K562 (cell line): ENCODE measurements around the gene HMGN3. TPM values are rescaled to one million over a fixed set of nuclear protein-coding genes. Genes with fewer than 3 reads are reported as not detected.

ENCODE experiments used
- ATAC-seq: fragments of 200-7000 bp; cut with Tn5 transposase; 3 replicates; pipeline ENCODE4 v1.9.1; 2020; ENCODE audit warnings: moderate library complexity
- BruUV-seq: library from RNA; stranded (reverse); fragments of 400-500 nt; replicated peaks from 2 replicates; lab custom pipeline; 2021; lab: Mats Ljungman, UMichigan
- CTCF ChIA-PET: fragments of 300-600 bp; formaldehyde crosslinking; extraction: SDS; loops from one replicate; lab custom pipeline; 2021; ENCODE audit warnings: low intra/inter-chr PET ratio; lab: Yijun Ruan, JAX
- POLR2A ChIA-PET: fragments of 300-600, 350-650 bp; sonication (Branson Sonifier 250); formaldehyde crosslinking; extraction: SDS; loops from one replicate; lab custom pipeline; 2021; ENCODE audit warnings: antibody characterized with exemption, inconsistent platforms; lab: Yijun Ruan, JAX
- DNase-seq, 4 experiments: peaks; one replicate each; pipeline versions ENCODE4 v3.0.0 to v3.0.0-alpha.2; 2011 to 2018; ENCODE audit warnings: low spot score in 3 of 4, mixed read lengths in 3 of 4; ENCODE audit errors: extremely low read depth in 1 of 4
- FAIRE-seq: peaks from 2 replicates; lab custom pipeline; 2011; peaks lifted over from hg19 to GRCh38; lab: Jason Lieb, UNC
- H2AFZ ChIP-seq: 2 replicates; pipeline ENCODE4 v1.6.0; 2011; ENCODE audit warnings: low read depth, low read length, control low read depth, inconsistent platforms
- H3K27ac ChIP-seq: fragments of 200-600 bp; 3 replicates; pipeline ENCODE4 v1.8.0; 2011; ENCODE audit warnings: low read depth, mild to moderate bottlenecking, control low read depth, inconsistent platforms, low read length, moderate library complexity, mixed read lengths; ENCODE audit errors: extremely low read depth
- H3K27me3 ChIP-seq, 2 experiments: fragments of 300-600 bp in 1 of 2; 2 replicates in 1 of 2; 3 replicates in 1 of 2; pipeline versions ENCODE4 v1.6.0 to v1.8.0; 2011; ENCODE audit warnings: inconsistent platforms in 2 of 2, low read length in 2 of 2, mild to moderate bottlenecking in 1 of 2, mixed read lengths in 1 of 2, moderate library complexity in 1 of 2; ENCODE audit not compliant: control insufficient read depth in 2 of 2, insufficient read depth in 2 of 2
- H3K36me3 ChIP-seq: fragments of 300-600 bp; 3 replicates; pipeline ENCODE4 v1.8.0; 2011; ENCODE audit warnings: mild to moderate bottlenecking, low read length, inconsistent platforms; ENCODE audit not compliant: control insufficient read depth, insufficient read depth
- H3K4me1 ChIP-seq, 2 experiments: fragments of 200-600 bp in 1 of 2; replicated peaks in 1 of 2; 2 replicates in 1 of 2; 3 replicates in 1 of 2; pipeline versions ENCODE4 v1.5.1 to v1.8.0; 2011; ENCODE audit warnings: inconsistent platforms in 2 of 2, low read length in 2 of 2, mild to moderate bottlenecking in 1 of 2, mixed read lengths in 1 of 2, moderate library complexity in 1 of 2; ENCODE audit not compliant: control insufficient read depth in 2 of 2, insufficient read depth in 2 of 2
- H3K4me2 ChIP-seq: 2 replicates; pipeline ENCODE4 v1.6.1; 2011; ENCODE audit warnings: low read length, control low read depth, inconsistent platforms, mixed read lengths; ENCODE audit not compliant: insufficient read depth
- H3K4me3 ChIP-seq: fragments of 200-600 bp; sonication (generic), shearing (Covaris generic); 2 replicates; pipeline ENCODE4 v1.5.1; 2016; ENCODE audit warnings: control low read depth, inconsistent platforms
- H3K79me2 ChIP-seq: fragments of 200-600 bp; 3 replicates; pipeline ENCODE4 v1.8.0; 2011; ENCODE audit warnings: low read length, inconsistent platforms; ENCODE audit not compliant: control insufficient read depth, insufficient read depth
- H3K9ac ChIP-seq, 2 experiments: 2 replicates each; pipeline versions ENCODE4 v1.6.0 to v1.6.1; 2011; ENCODE audit warnings: low read depth in 2 of 2, low read length in 2 of 2, control low read depth in 1 of 2, inconsistent platforms in 1 of 2, mild to moderate bottlenecking in 1 of 2, mixed read lengths in 1 of 2; ENCODE audit not compliant: insufficient read depth in 1 of 2
- H3K9me1 ChIP-seq: one replicate; pipeline ENCODE4 v1.6.0; 2011; ENCODE audit warnings: inconsistent platforms, mild to moderate bottlenecking, low read length, moderate library complexity; ENCODE audit not compliant: control insufficient read depth, insufficient read depth
- H3K9me3 ChIP-seq: replicated peaks from 2 replicates; pipeline ENCODE4 v1.5.1; 2011; ENCODE audit warnings: low read depth, low read length, inconsistent platforms; ENCODE audit not compliant: control insufficient read depth, insufficient read depth
- H4K20me1 ChIP-seq: replicated peaks from 2 replicates; pipeline ENCODE4 v1.6.1; 2011; ENCODE audit warnings: low read length, inconsistent platforms, mixed read lengths; ENCODE audit not compliant: control insufficient read depth, insufficient read depth
- BRD9 ChIP-seq: fragments of 450-650 bp; IDR thresholded peaks from 2 replicates; pipeline ENCODE4 v1.6.1; 2018; ENCODE audit warnings: low read depth; ENCODE audit not compliant: partially characterized antibody
- GABPB2 ChIP-seq: fragments of 250-450 bp; sonication (Bioruptor Pico); conservative IDR thresholded peaks from 2 replicates; pipeline ENCODE4 v1.5.1; 2021; ENCODE audit warnings: mild to moderate bottlenecking
- TCFL5 ChIP-seq: fragments of 250-450 bp; sonication (Bioruptor Pico); conservative IDR thresholded peaks from 2 replicates; pipeline ENCODE4 v1.6.1; 2021; ENCODE audit warnings: mild to moderate bottlenecking, moderate library complexity, matching md5 sums
- in situ Hi-C: fragments of 300-500 bp; cut with MboI; formaldehyde crosslinking; loops from 4 replicates; pipeline ENCODE4 v1.15.0; 2018; ENCODE audit warnings: inconsistent platforms, mixed read lengths
- intact Hi-C: fragments of 100-400 bp; cut with micrococcal nuclease; formaldehyde crosslinking; loops from 2 replicates; pipeline ENCODE4 v1.14.2; 2022
- polyA plus RNA-seq, 8 experiments: library from polyadenylated mRNA; depleted of rRNA in 4 of 8; stranded (reverse) in 5 of 8; unstranded in 3 of 8; fragments of >200 nt; fragmentation: Nextera tagmentation in 2 of 8; fragmentation: Illumina TruSeq in 1 of 8; extraction: Ambion mirVana in 2 of 8; extraction: Trizol in 1 of 8; gene quantifications; 2 replicates each; pipeline versions ENCODE4 v1.2.1 to v1.2.3, GENCODE V29; 2011 to 2014; ENCODE audit warnings: inconsistent platforms in 1 of 8, missing spikeins in 1 of 8
- total RNA-seq, 7 experiments: library from RNA; depleted of rRNA in 6 of 7; stranded (reverse); fragments of >200 nt in 6 of 7; fragmentation: Illumina TruSeq in 2 of 7; extraction: Trizol in 2 of 7; gene quantifications; 2 replicates each; pipeline versions ENCODE4 v1.2.1 to v1.2.3, GENCODE V29; 2011 to 2021; ENCODE audit warnings: low replicate concordance in 1 of 7
- TF ChIP-seq, protein P1 (sequence below): fragments of 200-800 bp; sonication (Bioruptor generic); IDR thresholded peaks from 2 replicates; pipeline ENCODE4 v1.6.1; 2016; ENCODE audit warnings: missing genetic modification characterization, missing compliant biosample characterization
- TF ChIP-seq, protein P2 (sequence below): fragments of 250-450 bp; sonication (Bioruptor Pico); IDR thresholded peaks from 2 replicates; pipeline ENCODE4 v1.5.0; 2021

HMGN3 gene
- total and polyA plus RNA-seq, 9 of the 15 experiments (the other 6 are each of a cell fraction or from before 2014, with no cell fraction given), result 42.1 to 154 (median 88.1) TPM

DNA sequence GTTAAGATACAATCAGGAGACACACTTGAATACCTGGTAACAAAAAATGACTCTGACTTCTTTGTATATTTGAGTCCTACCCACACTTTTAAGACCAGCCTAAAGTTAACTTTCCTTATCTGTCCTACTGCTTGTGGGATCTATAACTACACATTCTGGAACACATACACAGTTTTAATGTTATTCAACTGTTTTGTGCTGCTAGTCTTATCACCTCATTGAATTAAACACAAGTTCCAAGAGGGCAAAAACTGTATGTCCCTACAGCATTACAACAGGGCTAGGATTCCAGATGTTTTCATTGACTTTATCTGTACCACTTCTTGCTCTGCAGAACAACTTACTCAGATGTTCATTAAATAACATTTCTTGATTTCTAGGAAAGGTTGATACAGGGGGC, 2.8 kb downstream of the HMGN3 start:
- Histone ChIP-seq H3K4me1 (peaks cover 4 to 5% of the 10 kb centered on the region in 2 experiments; a peak in 2 of 5 replicates), H3K9ac (no peak overlapping the region), H3K9me3 (0 out of 2 replicates have a peak, but pooled peaks cover 1% of the 10 kb centered on the region), H3K27ac (peak overlapping the region; percentile 14; the same call in 1 of the 3 replicates), H4K20me1 (no peaks in the 10 kb centered on the region), H2AFZ (no peak overlapping the region), H3K79me2 (peaks cover 41% of the 10 kb centered on the region), H3K4me3 (no peak overlapping the region), H3K9me1 (no peaks in the 10 kb centered on the region), H3K4me2 (peak overlapping the region; percentile 3; the same call in 1 of the 2 replicates), H3K27me3 (no peaks in the 10 kb centered on the region), H3K36me3 (no peaks in the 10 kb centered on the region)
- BruUV-seq, result no TSS peak
- intact Hi-C loops (loop anchor here (5.0 kb wide), 1 partner anchor 154 kb away; the partner anchor contains the start of gene PHIP), in situ Hi-C loops (no loop called here)
- POLR2A ChIA-PET, result no interaction called here
- CTCF ChIA-PET, result no interaction called here
- no peak for DNase-seq
- TF ChIP-seq TCFL5 (CRISPR knock-in tag) (no peak), BRD9 (no peak), GABPB2 (no peak)
- TF ChIP-seq, protein P1, sequence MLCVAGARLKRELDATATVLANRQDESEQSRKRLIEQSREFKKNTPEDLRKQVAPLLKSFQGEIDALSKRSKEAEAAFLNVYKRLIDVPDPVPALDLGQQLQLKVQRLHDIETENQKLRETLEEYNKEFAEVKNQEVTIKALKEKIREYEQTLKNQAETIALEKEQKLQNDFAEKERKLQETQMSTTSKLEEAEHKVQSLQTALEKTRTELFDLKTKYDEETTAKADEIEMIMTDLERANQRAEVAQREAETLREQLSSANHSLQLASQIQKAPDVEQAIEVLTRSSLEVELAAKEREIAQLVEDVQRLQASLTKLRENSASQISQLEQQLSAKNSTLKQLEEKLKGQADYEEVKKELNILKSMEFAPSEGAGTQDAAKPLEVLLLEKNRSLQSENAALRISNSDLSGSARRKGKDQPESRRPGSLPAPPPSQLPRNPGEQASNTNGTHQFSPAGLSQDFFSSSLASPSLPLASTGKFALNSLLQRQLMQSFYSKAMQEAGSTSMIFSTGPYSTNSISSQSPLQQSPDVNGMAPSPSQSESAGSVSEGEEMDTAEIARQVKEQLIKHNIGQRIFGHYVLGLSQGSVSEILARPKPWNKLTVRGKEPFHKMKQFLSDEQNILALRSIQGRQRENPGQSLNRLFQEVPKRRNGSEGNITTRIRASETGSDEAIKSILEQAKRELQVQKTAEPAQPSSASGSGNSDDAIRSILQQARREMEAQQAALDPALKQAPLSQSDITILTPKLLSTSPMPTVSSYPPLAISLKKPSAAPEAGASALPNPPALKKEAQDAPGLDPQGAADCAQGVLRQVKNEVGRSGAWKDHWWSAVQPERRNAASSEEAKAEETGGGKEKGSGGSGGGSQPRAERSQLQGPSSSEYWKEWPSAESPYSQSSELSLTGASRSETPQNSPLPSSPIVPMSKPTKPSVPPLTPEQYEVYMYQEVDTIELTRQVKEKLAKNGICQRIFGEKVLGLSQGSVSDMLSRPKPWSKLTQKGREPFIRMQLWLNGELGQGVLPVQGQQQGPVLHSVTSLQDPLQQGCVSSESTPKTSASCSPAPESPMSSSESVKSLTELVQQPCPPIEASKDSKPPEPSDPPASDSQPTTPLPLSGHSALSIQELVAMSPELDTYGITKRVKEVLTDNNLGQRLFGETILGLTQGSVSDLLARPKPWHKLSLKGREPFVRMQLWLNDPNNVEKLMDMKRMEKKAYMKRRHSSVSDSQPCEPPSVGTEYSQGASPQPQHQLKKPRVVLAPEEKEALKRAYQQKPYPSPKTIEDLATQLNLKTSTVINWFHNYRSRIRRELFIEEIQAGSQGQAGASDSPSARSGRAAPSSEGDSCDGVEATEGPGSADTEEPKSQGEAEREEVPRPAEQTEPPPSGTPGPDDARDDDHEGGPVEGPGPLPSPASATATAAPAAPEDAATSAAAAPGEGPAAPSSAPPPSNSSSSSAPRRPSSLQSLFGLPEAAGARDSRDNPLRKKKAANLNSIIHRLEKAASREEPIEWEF, result no peak
- TF ChIP-seq, protein P2, sequence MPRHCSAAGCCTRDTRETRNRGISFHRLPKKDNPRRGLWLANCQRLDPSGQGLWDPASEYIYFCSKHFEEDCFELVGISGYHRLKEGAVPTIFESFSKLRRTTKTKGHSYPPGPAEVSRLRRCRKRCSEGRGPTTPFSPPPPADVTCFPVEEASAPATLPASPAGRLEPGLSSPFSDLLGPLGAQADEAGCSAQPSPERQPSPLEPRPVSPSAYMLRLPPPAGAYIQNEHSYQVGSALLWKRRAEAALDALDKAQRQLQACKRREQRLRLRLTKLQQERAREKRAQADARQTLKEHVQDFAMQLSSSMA (CRISPR knock-in tag), result no peak
- FAIRE-seq, result no peak
- no peak for ATAC-seq
